HG03342 (cell line): ENCODE data around the gene UBXN11.

Source experiments
- ATAC-seq: cut with Tn5 transposase; IDR thresholded peaks from one replicate; pipeline ENCODE4 v1.9.1; 2021; ENCODE audit warnings: mild to moderate bottlenecking, moderate library complexity; ENCODE audit not compliant: unreplicated experiment

The UBXN11 gene

DNA sequence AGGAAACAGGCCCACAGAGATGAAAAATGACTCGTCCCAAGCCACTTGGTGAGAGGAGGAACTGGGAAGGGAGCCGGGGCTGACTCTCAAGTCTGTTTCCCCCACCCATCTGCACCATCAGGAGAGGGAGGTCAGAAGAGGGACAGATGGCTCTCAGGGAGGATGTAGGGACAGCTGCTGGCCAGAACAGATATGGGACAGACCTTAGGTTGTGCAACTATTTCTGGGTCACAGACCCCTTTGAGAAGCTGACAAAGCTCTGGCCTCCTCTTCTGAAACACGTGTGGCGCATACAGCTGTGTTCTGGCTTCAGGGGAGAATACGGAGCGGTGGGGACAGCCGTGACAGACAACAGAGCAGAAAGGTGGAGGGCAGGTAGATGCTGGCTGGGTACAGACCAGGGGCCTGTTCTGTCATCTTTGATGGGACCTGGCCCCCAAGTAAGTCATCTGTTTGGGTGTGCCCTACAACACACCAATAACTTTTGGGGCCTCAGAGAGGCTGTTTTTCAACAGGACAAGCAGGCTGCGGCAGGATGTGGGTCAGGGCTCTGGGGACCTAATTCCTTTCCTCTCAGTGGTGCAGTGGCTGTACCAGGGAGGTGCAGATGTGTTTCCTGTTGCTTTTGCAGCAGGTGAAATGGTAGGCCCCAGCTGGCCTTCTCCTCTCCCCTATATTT lies 19.3 kb downstream of the UBXN11 start:
- peak; percentile 36 for ATAC-seq

DNA sequence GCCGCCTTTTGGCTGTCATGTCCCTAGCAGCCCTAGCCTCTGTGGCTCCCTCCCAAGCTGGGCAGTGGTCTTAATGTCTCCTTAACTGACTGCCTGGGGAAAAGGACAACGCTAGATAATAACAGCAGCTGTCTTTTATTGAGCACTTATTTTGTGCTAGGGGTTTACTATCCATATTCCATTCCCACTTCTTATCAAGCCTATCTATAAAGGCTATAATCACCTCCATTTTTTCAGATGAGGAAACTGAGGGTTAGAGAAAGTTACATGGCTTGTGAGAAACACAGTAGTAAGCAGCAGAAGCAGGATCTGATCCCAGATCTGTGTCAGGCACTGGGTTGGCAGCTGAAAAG lies 20.4 kb downstream of the UBXN11 start:
- no peak for ATAC-seq

DNA sequence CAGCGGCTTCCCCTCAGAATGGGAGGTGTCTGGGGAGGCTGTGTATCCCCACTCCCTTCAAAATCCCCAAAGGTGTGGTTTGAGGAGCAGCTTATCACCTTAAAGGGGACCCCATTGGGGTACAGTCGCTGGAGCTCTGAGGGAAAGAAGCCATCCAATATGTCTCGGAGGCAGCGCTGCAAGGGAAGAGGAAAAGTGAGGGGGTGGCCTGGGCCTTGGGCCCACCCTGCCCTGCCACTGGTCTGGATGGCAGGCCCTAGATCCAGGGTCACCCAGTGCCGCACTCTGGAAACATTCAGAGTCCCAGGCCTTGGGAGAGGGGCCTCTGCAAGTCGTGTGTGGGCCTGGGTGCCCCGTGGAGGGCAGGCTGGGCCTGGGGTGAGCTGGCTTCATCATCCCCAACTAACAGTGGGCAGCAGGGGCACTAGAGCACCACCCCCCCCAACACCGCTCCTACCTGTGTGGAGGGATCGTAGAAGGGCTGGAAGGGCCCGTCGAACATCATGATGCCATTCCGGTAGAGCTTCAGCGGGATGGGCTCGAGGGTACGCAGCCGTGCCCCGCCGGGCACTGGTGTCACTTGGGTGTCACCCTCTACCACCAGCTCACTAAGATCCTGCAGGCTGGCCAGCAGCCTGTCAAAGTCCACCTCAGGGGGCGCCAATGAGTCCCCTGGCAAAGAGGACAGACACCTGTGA lies 20.9 kb downstream of the UBXN11 start:
- ATAC-seq, result no peak

DNA sequence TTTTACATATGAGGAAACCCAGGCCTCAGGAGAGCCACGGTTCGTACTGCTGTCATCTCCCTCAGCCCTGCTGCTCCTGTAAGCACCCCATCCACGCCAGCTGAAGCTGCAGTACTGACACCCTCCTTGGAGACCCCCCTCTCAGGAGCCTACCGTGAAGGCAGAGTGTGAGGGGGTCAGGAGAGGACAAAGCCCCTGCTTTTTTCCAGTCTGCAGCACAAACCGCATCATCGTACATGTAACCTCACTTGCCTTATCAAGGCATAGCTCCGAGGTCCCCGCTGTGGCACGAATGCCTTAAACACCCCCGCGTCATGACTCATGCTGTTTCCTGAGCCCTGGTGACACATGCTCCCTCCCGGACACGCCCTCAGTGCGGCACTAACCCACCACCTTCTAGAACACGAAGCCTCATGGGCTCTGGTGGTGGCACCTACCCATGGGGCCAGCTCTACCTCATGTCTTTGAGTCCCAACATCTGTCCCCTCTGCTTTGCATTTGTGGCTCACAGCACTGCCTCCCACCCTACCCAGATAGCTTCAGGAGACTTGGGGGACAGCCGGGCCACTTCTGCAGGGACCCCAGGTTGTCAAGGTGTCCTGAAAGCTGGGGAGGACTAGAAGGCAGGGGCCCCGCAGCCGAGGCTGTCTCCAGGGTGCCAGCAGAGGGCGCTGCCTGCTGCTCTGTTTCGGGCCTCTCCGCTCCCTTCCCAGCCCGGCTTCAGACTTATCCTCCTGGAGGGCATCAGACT lies 21.7 kb downstream of the UBXN11 start:
- no peak for ATAC-seq

DNA sequence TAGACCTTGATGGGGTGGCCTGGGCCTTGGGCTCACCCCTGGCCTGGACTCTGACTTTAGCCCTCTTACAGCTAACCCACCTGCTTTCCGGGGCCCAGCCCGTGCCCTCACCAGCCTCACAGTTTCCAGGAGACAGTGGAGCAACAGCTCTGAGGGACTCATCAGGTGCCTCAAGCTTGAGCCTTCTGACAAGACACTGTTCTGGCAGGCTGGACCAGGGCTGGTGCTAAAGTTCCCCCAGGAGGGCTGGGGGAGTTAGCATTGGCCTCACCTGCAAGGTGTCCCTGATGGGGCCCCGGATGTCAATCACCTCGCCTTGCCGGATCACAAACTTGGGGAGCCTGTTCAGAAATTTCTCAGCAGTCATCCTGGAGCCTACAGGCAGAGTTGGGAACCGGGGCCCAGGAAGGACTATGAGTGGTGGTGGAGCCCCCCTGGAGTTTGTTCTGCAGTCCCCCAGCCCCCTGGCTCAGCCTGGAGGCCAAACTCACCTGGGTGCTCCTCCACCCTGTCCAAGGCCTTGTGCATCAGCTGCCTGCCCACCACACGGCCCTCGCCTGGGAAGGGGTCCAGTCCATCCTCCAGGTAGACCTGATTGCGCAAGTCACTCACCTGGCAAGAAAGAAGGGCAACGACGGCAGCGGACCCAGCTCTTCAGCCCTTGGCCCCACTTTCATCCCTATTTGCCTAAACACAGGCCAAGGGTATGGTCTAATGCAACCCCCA lies 22.4 kb downstream of the UBXN11 start:
- ATAC-seq, result no peak

DNA sequence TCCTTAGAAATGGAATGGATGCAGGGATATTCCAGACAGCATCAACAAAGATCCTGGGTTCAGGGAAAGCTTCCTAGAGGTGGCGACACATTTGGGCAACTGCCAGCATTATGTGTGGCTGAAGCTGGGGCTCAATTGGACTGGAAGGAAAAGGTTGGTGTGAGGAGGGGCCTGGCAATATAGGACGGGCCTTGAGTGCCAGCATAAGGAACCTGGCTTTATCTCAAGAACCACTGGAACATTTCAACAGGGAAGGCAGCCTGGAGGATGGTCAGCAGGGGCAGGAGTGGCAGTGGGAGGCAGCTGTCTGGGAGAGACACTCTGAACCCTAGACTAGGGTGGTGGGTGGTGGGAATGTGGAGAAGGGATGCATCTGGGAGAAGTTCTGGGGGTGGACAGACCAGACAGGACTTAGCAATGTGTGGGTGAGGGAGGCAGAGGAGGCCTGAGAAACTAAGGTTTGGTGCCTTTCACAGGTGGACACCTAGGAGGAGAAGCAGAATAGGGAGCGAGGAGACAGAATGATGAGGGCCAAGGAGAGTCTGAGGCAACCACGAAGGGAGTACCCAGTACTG lies 23.1 kb downstream of the UBXN11 start:
- ATAC-seq, result no peak

DNA sequence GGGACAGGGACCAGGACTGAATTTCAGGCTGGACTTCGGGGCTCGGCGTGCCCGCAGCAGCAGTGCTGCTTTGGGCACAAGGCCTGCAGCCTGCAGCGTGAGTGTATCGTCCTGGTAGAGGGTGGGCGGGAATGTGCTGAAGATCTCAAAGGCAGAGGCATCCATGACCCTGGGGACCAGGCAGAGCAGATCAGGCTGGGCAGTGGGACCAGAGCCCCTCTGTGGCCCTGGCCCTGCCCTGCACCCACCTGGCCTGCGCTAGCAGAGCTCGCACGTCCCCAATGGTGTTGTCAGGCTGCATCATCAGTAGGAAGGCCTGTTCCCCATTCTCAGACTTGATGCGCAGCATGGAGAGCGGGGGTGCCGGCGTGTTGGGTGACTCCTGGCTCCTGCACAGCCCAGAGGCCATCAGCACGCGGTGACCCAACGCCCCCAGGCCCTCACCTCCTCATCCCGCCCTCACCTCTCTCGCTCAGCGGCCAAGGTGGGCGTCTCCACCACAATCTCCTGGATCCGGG lies 24.0 kb downstream of the UBXN11 start:
- ATAC-seq, result no peak

DNA sequence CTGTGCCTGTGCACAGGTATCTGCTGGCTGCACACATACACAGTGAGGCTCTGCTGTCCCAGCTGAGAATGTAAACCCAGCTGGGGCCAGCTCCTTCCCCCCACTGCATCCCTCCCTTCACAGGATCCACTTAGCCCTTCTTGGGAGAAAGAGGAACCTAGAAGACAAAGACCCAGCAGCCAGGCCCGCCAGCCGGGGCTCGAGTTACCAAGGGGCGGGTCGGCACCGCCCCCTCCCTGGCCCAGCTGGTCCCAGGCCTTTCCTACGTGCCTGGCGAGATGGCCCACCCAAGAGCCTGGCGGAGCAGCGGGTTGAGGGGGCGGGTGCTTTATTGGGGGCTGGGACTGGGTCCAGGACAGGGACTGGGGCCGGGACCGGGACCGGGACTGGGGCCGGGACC lies 24.5 kb downstream of the UBXN11 start:
- ATAC-seq, result no peak

DNA sequence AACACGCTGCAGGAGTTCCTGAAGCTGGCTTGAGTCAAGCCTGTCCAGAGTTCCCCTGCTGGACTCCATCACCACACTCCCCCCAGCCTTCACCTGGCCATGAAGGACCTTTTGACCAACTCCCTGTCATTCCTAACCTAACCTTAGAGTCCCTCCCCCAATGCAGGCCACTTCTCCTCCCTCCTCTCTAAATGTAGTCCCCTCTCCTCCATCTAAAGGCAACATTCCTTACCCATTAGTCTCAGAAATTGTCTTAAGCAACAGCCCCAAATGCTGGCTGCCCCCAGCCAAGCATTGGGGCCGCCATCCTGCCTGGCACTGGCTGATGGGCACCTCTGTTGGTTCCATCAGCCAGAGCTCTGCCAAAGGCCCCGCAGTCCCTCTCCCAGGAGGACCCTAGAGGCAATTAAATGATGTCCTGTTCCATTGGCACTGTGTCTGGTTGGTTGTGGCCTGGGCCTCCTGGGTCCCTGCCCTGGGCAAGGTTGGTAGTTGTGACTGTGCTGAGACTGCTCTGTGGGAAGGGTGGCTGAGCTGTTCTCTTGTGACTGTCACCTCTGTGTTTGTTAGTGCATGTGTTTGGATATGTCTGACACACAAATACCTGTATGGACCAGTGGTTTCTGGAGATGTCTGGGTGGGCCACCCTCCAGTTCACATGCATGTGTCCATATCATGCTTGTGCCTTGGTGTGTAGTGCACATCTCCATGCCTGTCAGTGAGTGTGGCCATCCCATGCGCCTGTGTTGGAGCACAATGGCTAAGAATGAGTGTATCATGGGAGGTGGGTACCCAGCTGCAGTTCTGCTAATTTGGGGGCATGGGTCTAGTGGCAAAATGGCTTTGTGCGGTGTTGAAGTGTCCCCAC lies 25.1 kb downstream of the UBXN11 start:
- ATAC-seq, result no peak

DNA sequence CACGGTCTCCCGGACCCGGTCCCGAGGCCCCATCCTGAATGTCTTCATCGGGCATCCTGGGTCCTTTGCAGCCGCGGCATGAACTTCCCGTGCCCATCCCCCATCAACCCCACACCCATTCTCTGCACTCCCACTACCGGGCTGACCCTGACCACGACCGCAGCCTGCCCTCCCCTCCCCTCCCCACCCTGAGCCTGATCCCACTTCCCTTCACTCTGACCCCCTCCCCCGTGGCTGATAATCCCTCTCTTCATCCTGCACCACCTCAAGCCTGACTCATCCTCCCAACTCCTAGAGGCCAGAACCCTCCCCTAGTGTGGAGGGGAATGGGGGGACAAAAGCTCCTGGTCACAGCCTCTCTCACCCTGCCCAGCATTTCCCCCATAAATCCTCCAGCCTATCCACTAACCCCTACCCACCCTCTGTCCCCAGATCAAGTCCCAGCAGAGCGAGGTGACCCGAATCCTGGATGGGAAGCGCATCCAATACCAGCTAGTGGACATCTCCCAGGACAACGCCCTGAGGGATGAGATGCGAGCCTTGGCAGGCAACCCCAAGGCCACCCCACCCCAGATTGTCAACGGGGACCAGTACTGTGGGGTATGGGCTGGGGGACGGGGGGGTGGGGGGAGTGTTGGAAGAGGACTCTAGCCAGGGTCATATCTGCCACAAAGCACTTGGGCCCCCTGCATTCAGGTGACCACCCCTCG lies 25.9 kb downstream of the UBXN11 start:
- ATAC-seq, result no peak

DNA sequence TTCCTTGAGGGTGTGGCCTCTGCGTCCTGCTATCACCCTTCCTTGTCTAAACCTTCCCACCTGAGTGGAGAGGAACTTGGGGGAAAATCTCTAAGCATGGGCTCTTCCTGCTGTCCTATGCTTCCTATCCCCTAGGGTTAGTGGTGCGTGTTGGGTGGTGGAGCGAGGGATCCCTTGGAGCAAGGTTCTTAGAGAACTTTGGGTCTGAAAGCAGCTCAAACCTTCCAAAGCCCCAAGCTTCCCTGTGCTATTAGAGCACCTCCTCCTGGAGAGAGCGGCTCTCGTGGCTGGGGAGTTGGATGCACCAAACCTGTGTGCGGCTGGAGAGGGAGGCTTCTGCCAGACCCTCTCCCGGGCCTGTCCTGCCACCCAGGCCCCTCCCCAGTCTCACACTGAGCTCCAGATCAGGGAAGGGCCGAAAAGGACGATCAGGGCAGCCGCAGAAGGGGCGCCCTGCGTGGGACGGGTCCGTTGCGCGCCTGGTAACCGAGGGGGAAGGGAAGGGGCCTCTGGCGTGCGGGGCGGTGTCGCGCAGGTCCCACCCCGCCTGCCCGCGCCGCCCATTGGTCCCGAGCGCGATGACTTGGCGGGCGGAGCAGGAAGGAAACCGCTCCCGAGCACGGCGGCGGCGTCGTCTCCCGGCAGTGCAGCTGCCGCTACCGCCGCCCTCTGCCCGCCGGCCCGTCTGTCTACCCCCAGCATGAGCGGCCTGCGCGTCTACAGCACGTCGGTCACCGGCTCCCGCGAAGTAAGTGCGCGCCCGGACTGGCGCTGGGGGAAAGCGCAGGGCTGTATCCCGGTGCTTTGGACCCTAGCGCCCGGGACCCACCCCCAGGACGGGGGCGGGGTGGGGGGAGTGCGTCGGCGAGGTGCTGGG lies 26.7 kb downstream of the UBXN11 start, which contains the start of gene SH3BGRL3:
TSS of gene SH3BGRL3 (plus strand) at position 631 of the 877 bp plus-strand sequence. CDS start at position 701, 70 bp downstream.
- ATAC-seq, result peak; percentile 64

DNA sequence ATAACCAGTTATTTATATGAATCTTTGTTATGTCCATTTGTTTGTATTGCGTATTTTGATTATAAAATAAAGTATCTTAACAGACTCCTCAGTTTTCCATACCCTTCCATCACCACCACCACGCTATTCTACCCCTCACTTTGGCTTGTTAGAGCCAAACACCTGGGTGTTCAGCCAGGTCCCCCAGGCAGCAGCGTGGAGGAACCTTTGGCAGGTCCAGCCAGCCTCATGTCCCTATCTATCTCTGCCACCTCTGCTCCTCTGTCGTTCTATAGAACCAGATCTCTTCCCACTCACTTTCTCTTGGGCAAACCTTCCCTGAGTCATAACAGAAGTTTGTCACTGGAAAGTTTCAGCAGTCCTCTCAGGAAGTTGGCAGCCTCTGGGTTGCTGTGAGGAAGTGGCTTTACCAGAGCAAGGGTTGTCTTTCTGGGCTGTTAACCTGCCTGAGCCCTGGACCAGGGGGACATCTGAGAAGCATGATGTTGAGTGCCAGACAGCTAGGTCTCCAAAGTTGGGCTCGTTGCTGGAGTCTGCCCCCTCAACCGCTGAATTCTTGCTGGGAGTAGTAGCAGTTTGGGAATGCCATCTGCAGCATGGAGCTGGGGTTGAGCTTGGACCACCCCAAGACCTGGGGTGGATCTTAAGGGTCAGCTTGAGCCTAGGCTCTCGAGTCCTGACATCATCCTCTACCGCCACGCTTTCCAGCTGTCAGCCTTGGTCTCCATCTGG lies 27.5 kb downstream of the UBXN11 start:
- no peak for ATAC-seq

DNA sequence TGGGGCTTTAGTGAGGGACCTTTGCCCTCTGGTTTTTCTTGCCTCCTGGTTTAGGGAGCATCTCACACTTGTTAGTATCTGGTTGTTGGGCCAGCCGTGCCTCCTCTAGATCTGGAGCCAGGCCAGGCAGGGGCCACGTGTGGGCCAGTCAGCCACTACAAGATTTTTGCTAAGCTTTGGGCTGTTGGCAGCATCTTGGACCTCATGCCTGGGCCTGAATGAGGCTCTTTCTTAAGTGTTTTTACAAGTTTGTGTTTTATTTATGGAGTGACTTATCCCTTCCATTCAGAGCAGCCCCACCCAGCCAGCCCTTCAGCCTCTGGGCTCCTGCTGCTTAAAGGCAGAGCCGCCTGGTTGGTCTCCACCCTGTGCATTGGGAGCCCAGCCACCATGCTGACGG lies 28.1 kb downstream of the UBXN11 start:
- ATAC-seq, result no peak

DNA sequence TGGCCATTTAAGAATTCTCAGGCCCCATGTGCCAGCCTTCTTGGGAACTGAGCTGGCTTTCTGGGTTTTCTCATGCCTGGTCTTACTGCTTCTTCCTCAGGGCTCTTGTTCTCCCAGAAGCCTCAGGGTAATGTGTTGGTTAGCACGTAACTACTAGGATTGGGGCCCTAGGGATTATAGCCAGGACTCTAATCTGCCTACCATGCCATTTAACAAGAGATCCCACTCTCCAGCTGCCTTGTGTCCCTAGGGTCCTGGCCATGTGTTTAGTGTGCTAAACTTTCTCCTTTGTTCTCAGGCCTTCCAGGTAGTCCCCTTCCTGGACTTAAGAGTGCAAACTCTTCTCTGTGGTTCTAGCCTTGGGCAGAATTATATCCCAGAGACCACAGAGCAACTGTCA lies 28.7 kb downstream of the UBXN11 start:
- ATAC-seq, result no peak

DNA sequence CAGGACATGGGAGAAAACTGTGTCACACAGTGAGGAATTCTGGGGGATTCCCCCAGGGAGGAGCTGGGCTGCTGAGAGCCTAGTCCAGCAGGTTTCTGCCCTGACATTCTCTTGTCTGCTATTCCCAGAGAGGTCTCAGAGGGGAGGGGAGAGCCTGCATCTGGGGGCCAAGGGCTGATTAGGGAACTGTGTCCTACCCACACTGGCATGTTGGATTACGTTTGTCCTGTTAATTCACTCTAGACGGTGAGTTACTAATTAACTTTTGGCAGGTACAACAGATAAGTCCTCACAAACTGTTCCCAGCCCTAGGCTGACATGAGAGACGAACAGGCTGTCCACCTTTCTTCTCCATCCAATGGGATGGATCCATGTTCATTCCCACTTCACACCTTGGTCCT lies 29.2 kb downstream of the UBXN11 start:
- ATAC-seq, result no peak

DNA sequence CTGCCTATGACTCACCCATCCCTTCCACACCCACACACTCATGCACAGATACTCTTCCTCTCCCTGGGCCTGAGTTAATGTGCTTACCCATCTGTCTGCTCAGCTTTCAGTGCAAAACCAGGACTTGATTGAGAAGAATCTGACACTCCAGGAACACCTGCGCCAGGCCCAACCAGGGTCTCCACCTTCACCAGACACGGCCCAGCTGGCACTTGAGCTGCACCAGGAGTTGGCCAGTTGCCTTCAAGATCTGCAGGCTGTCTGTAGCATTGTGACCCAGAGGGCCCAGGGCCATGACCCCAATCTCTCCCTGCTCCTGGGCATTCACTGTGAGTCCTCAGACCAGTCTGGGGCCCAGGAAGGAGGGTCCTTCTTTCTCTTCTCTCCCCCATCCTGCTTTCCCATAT lies 30.0 kb downstream of the UBXN11 start:
- ATAC-seq, result no peak

DNA sequence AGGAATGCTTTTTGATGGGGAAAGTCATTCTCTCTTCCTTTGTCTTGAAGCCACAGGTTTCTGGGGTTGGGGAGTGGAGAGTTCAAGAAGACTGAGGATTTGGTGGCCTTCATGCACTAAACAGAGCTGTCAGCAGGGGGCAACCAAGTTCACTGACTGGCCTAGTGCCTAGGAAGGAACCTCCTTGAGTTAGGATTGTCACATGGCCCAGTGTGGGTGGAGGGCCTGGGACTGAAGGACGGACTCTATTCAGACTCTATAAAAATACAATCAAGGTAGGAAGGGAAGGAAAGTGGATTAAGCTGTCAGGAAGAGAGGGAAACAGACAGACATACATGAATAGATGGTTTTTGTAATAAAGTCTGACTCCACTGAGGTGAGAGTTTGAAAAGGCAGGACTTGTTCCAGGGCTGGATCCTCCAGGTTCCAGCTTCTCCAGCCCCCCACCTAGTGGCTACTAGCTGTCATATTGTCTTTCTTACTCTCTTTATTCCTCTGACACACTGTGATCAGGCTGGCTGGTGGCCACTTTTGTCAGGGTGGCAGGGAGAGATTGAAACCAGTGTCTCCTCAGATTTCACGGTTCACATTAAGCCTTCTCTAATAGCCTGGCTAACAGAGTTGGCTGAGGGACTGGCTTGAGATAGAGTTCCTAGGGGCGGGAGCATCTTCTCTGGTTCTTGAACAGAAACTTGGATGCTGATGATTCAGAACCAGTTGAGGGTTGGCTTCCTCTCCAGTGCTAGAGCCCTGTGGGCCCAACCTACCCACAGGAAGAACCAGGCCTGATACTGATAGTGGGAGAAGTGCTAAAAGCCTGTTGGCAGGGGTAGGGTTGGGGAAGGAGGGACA lies 30.6 kb downstream of the UBXN11 start:
- ATAC-seq, result no peak
